Stimulated activated CD4-positive, alpha-beta T cell treated with anti-CD3 and anti-CD28 coated beads, TNF-alpha, amount 100 ng/mL, for 48 hours (primary cell): ENCODE results near the gene LY6G6C.

Experiments
- DNase-seq, 3 donors: peaks; one replicate each; pipeline ENCODE4 v3.0.0-alpha.2; 2020; ENCODE audit warnings: low read depth in 3 of 3

Gene LY6G6C, protein sequence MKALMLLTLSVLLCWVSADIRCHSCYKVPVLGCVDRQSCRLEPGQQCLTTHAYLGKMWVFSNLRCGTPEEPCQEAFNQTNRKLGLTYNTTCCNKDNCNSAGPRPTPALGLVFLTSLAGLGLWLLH

DNA sequence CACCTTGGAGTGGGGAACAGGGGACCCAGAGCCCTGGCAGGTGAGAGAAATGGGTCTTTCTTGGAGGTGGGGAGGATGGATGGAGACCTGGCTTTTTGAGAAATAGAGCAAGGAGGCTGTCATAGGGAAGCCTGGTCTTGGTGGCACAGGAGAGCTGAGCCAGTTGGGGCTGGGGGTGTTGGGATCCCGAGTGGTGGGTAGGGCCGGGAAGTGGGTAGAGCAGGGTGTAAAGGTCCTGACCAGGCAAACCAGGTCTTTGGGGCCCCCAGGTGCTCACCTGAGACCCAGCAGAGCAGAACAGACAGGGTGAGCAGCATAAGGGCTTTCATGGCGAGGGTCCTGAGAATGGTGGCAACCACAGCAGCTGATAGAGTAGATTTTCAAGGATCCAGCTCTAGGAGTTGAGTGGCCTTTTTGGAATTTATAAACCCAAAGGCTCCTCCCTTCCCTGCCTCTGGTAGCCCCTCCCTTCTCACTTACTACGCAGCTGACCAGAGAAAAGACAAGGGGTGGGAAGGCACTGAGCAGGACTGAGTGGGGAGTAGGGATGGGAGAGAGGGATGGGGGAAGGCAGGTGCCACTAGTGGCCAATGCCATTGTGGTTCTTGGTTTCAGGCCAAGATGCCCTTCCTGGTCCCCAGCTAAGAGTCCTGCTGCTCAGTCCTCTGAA is at the start of gene LY6G6C:
Gene LY6G6C (minus strand): TSS at position 396 of the 670 bp plus-strand sequence. CDS start 67 bp downstream, at position 329.
- no peak for DNase-seq

DNA sequence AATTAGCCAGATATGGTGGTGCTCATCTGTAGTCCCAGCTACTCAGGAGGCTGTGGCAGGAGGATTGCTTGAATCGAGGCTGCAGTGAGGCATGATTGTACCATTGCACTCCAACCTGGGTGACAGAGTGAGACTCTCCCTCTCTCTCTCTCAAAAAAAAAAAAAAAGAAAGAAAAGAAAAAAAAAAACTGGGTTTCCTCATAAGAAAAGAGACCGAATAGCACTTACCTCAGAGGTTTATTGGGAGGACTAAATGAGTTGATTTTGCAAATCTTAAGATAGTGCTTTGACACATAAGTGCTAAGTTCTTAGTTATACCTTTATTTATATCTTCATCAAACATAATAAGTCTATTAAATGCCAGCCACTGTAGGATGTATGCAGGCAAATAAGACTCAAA is 49.3 kb upstream of the LY6G6C start:
- DNase-seq: no peak

DNA sequence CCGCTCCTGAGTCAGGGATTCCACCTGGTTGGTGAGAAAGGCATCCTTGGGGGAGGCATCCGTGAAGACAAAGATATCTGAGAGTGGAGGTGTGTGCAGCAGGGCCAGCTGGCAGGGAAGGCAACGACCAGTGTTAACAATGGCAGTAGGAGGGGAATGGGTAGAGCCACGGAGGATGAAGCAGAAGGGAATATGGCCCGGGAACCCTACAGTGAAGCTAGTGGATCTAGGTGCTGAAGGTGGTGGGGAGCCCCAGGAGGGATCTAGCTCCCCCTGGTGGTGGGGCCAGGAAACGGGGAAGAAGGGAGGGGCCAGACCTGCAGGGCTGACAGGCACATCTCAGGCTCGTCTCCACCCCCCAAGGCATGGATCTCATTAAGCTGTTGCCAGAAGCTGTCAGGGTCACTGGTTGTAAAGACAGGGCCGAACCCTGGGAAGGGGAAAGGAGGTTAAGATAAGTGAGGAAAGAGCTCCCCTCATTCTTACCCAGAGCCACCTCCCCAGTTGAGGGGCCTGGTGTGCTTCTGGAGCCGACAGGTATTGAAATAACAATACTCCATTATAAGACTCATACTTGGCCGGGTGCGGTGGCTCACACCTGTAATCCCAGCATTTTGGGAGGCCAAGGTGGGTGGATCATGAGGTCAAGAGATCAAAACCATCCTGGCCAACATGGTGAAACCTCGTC is 48.3 kb upstream of the LY6G6C start:
- DNase-seq: peak; percentile 73 to 80 (median 77)

GRCh38 chr6:31768363-31769257 is 47.1 kb upstream of the LY6G6C start:
- no peak for DNase-seq

DNA sequence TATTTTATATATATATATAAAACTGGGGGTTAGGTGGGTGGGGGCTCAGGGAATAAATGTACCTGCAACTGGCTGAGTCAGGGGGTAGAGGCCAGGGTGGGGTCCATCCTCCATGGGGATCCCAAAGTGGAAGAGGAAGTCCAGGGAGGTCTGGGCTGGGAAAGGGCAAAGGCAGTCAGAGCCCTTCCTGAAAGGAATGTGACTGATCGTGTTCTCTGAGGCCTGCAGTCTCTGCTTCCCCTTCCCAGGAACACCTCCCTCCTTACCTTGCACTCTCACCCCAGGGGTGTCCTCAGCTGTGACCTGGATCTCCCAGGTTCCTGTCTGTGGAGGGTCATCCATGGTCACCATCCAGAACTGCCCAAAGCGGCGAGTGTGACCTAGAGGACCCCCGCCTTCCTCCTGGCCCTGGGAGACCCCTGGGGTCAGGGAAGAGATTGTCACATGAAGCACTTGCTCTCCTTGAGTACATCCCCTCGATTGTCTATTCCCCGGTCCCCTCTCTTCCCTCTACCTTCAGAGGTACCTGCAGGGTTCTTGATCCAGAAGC is 45.6 kb upstream of the LY6G6C start:
- no peak for DNase-seq

GRCh38 chr6:31765910-31766794 is 44.6 kb upstream of the LY6G6C start:
- no peak for DNase-seq

- no peak for DNase-seq
Observed at GRCh38 chr6:31765559-31765909, 44.0 kb upstream of the LY6G6C start.

DNA sequence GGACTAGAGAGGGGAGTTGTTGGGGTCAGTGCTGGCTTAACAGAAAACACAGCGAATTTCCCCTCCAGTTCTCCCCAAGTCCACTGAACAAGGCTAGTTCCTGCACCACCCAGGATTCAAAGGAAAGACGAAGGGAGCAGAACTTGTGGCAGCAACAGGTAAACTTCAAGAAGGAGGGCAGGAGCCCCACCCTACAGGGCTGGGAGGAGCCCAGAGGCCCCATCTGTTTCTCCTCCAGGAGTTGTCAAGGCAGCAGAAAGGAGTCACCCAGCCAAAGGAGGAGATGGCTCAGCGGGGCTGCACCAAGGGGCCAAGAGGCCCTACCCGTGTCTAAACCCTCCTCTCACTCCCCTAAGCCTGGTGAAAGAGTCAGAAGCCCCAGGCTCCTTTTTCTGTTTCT is 42.7 kb upstream of the LY6G6C start:
- no peak for DNase-seq

GRCh38 chr6:31763619-31763940 is 42.0 kb upstream of the LY6G6C start:
- no peak for DNase-seq

DNA sequence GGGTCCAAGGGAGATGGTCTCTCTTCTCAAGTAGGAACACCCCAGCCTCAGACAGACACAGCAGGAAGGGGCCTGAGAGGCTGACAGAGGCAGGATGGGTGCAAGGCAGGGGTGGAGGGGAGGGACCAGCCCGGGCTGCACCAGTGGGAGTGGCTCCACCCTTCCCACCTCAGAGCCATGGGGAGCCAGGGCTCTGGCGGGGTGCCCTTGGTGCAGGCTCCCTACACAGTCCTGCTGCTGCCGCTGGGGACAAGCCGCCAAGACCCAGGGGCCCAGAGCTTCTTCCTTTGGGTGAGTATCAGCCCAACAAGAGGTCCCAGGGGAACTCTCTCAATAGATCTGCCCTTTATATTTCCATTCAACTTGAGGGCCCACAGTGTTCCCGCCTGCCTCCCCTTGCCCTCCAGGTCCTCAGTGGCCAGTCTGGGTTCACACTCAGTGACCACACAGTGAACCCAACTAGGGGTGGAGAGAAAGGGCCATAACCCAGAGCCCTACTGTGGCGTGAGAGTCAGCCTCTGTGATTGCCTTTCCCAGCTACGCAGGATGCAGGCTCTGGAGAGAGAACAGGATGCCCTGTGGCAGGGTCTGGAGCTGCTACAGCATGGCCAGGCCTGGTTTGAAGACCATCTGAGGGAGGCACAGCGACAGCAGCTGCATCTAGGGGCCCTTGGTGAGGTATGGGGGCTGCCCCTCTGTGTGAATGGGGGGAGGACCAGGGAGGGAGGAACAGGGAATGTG is 41.5 kb upstream of the LY6G6C start:
- DNase-seq: no peak

DNA sequence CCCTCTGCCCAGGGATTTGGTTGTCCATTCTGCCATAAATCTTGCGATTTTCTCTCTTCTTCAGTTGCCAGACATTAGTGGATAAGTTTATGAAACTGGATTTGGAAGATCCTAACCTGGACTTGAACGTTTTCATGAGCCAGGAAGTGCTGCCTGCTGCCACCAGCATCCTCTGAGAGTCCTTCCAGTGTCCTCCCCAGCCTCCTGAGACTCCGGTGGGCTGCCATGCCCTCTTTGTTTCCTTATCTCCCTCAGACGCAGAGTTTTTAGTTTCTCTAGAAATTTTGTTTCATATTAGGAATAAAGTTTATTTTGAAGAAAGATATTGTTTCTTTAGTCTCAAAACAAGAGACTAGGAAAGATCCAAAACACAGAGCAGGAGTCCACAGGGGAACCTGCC is 40.8 kb upstream of the LY6G6C start, which contains the start of gene SAPCD1:
Gene SAPCD1 (plus strand): TSS at position 301 of the 400 bp plus-strand sequence. CDS start 399 bp downstream, outside the sequence.
- DNase-seq: no peak

- no peak for DNase-seq
Observed at GRCh38 chr6:31761343-31761742, 39.8 kb upstream of the LY6G6C start.

GRCh38 chr6:31760790-31761189 is 39.2 kb upstream of the LY6G6C start:
- no peak for DNase-seq

- DNase-seq: no peak
Observed at GRCh38 chr6:31758281-31758680, 36.7 kb upstream of the LY6G6C start.

DNA sequence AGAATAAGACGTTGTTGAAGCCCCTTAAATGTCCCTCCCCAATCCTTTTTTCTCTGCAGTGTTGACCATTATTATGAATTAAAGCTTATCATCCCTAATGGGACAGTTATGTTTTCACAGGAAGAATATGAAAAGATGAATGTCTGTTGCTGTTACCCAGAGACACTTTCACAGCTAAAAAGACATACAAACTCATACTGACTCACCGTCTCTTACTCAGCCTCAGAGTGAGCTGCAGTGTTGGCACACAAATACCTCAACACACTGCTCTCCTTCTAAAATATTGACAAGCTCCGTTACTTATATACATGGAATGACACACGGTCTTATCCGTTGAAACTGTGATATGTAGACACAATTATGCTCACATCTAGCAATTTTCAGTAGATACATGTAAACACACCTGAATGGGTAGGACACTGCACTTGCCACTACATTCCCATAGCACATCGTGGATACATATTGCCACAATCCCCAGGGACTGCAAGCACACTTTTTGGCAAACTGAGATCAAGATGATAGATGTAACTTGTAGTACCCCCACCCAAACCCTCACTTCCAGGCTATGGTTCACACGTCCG is 31.3 kb upstream of the LY6G6C start:
- DNase-seq: no peak

- DNase-seq: no peak
Observed at GRCh38 chr6:31750411-31751022, 29.0 kb upstream of the LY6G6C start.

DNA sequence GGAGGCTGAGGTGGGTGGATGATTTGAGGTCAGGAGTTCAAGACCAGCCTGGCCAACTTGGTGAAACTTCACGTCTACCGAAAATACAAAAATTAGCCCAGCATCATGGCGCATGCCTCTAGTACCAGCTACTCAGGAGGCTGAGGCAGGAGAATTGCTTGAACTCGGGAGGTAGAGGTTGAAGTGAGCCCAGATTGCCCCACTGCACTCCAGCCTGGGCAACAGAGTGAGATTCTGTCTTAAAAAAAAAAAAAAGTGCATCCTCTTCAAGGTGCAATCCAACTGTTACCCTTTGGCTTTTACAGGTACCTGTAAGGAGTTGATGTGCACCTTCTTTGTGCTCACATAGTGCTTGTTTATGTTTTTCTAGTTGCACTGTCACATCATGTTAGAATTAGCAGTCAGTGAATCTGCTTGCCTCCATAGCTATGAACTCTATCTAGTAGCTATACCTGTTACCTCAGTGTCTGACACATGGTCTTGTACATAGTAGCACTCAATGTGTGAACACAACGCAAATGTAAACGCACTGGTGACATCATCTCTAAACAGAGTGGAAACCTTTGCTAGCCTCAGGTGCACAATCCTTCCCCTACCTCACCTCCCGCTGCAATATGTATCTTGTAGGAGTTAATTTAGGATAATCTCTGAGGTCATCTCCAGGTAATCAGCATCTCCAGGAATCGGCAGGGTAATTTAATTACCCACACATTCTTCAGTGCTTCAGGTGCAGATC is 27.9 kb upstream of the LY6G6C start:
- DNase-seq: no peak

DNA sequence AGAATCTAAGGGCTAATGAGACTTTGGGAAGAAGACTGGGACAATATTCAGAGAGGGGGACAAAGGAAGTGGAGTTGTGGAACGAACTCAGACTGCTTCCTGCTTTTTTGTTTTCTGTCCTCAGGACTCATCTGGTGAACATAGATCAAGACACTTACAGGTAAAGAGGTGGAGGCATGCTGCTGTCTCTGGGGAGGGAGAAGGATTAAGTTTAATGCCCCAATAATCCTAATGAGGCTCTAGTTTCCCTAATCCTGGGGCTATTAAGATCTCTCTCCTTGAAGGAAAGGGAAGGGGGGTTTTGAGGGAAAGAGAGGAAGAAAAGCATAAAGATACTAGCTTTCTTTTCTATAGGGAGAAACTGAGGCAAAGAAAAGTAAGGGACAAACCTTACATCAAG is 22.9 kb upstream of the LY6G6C start:
- no peak for DNase-seq

DNA sequence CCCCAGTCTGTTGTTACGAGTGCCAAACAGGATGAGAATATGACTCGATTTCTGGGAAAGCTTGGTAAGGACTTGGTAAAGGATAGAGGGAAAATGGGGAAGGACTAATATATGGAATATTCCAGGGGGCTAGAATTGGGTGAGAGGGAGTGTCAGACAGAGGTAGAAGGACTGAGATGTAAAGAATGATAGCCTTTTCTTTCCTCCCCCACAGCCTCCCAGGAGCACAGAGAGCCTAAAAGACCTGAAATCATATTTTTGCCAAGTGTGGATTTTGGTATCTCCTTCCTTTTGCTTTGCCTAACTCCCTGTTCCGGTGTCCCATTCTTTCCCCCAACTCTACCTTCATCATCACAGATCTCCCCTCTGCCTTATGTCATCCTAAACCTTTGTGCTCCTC is 21.3 kb upstream of the LY6G6C start:
- no peak for DNase-seq
